HG03066 (cell line): ENCODE data around the gene IMPACT.

Experiments used
- ATAC-seq: cut with Tn5 transposase; IDR thresholded peaks from one replicate; pipeline ENCODE4 v1.9.1; 2021; ENCODE audit warnings: low read depth; ENCODE audit not compliant: unreplicated experiment

The IMPACT gene

DNA sequence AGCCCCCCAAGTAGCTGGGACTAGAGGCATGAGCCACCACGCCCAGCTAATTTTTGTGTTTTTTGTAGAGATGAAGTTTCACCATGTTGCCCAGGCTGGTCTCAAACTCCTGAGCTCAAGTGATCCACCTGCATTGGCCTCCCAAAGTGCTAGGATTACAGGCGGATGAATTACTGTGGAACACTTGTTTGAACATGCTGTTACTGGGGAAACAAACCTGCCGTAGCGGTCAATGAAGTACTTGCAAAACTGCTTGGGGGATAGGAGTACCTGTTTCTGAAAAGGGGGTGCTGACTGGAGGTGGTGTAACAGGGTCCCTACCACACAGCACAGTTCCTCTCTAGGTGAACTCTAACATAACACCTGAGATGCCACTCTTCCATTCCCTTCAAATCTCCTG, 5.9 kb upstream of the IMPACT start:
- no peak for ATAC-seq

DNA sequence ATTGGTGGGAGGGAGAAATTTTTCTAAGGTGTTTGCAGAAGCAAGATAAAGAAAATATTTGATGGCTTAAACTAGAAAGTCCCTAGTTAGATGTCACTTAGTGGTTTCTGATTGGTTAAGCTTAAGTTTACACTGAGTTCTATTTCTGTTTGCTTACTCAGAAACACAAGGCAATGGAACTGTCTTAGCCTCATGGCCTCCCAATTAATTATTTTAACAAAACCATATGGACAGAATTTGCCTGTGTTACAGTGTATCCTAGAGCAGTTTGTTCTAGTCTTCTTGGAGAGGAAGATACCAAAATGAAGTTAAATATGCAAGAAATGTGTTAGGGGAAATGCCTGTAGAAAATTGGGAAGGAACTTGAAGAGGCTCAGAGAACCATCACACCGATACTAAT, 4.6 kb upstream of the IMPACT start:
- no peak for ATAC-seq

DNA sequence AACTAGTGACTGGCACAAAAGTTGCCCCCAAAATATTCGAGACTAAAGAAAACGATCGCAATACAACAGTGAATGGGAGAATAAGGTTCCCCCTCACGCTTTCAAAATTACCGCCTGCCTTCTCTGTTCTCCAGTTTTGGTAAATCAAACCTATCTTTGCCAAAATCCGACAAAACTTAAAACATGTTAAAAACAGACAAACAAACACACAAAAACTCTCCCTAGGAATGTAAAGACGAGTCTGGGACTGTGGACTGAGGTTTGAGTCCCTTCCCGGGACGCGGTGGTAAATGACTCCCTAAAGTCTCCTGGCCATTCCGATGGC, 435 bp upstream of the IMPACT start:
- ATAC-seq: no peak

DNA sequence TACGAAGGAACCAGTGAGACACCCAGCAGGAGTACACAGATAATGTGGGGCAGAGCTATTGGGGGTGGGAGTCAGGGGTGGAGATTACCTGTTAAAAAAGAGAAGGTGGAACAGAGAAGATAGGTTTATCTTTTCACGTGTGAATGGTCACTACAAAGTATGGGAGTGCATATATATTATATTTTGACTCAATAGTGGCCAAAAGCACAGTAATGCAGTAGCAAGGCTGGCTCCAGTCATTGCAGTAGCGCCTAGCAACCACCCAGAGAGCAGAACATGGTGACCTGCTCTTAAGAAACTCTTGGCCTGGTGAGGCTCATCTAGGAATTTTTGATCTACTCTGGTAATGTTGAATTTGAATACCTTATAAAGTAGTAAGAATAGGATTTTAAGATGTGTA, 1.0 kb downstream of the IMPACT start:
- no peak for ATAC-seq

DNA sequence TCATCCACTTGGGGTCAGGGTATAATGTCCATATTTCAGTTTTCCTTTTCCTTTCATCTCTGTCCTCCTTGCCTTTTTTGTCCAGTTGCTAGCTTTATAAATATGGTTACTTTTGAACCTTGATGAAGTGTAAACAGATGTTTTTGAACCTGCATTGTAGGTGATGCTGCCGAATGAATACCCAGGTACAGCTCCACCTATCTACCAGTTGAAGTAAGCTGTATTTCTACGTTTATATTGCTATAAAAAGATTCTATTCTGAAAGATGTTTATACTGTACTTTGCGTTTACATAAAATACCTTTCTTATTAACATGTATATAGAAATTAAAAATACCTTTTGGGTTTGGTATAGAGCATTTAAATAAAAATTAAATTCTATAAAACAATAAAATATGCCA, 2.2 kb downstream of the IMPACT start:
- no peak for ATAC-seq

DNA sequence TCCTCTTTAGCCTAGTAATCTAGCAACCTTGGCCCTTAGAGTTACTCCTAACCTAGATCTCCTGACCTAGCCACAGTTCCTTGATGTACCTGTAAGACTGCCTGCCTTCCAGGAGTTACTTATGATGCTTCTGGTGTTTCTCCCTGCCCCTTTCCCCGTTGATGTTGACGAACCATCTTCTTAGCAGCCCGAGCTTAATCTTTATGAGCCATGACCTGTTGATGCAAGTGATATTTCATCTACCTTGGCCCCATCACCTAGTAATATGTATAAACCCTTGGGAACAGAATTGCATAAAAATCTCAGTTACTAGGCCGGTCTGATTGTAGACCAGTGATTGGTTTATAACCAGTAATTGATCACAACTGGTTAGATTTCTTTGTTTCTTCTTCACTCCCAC, 2.7 kb downstream of the IMPACT start:
- no peak for ATAC-seq

DNA sequence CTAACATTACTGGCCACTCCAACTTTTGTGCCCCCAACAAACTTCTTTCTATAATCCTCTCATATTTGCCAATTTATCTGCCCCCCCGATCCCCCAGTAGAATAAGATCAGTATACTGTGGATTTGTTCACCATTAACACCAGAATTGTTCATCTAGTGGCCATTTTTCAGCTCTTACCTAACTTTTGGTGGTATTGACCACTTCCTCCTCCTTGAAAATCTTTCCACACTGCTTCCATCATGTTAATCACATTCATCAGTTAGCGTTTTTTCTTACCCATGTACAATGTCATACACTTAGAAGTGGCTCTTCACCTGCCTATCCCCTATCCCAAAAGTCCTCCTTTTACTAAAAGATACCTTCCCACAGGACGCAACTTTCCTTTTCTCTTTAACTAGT, 6.1 kb downstream of the IMPACT start:
- ATAC-seq: no peak

DNA sequence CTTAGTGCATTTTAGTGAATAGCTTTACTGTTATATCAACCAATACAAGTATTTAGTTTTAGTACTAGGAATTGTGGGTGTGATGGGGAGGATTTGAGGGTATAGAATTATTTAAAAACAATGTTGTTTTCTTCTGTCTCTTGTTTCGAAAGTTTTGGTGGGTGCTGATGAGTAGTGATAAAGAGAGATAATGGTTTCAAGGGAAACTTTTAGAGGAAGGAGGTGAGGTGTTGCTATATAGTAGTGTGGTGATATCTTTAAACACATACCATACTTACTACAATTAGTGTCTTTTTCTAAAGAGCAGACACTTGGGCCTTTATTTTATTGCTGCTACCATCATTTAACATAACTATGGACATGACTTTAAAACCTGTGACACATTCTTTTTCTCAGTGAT, 10.5 kb downstream of the IMPACT start:
- ATAC-seq: no peak

DNA sequence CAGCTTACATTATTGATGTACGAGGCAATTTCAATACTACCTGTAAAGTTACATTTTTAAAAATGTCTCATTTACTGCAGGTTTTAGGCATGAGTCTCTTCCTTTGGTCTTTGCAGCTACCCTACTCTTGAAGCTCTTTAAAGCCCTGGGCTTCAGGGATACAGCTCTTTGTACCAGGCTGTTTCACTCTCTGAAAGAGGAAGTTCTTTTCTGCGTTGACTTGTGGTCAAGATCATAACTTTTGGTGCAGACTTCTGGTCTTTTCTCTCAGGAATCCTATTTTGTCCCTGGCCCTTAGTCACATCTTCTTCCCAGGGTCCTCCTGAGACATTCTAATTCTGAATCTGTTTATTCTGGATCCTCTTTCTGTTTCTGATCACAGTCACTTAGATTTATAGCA, 17.4 kb downstream of the IMPACT start:
- ATAC-seq: peak; percentile 82

DNA sequence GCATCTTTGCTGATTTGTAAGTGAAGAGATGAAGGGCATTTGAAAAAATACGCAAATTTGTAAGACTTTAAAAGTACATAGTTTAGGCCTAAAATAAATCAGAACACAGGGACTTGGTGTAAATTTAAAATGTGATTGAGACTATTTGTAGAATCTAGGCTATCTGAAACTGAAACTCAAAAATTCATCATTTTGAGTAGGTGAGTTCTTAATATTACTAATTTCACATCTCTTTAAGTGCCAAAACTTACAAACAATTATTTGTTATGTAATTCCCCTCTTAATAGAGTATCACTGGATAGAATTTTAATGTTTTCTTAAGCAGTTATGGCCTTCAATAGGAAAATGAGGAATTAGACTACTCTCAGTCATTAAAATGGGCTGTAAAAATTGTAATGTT, 20.0 kb downstream of the IMPACT start:
- peak; percentile 53 for ATAC-seq

DNA sequence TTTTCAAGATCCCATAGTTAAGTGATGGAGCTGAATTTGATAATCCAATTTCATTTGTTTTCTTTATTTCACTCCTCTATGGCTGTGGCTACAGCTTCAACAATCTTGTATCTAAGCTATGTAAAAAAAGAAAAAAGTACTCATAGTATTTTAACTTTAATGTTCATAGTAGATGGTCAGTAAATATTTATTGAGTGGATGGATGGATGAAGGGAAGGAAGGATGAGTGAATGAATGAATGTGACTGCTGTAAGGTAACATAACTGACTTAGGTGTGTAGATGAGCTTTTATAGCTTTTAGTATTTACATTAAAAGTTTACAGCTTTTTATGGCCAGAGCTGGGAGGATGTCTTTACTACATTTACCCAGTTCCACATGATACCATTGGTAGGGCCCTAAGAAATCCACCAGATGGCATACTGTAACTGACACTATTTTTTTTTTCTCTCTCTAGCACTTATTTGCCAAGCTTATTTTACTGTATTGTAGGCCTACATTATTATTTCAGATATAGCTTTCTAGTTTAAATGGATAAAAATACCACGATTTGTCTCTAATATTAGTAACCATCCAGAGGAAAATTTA, 20.6 kb downstream of the IMPACT start:
- ATAC-seq: no peak

DNA sequence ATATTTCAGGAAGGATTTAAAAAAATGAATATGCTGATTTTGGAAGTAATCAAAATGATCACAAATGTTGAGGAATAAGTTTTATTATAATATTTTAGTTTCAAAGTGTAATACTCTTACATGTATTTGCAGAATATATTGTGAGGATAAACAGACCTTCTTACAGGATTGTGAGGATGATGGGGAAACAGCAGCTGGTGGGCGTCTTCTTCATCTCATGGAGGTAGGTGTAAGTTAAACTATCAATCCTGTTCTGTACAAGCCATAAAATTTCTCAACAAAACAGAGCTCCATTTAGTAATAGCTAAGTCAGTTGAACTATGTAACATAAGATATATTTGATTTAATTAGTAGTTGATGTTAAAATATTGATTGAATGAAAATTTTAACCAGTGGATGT, 21.5 kb downstream of the IMPACT start:
- ATAC-seq: no peak

DNA sequence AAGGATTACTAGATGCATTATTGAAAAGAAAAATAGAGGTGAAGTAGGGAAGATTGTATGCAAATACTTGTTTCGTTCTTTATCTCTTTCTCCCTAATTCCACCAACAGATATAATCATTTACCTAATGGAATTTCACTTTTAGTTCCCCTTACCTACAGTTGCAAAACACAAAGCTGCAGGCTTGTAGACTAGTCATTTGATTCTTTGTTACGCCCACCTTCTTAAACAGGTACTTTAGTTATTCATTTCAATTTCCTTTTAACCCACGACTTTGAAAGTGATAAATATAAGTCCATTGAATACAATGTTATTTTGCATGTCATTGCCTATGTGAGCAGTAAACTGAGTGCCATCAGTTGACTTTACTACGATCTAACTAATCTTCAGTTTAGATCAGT, 30.1 kb downstream of the IMPACT start:
- ATAC-seq: peak; percentile 92

DNA sequence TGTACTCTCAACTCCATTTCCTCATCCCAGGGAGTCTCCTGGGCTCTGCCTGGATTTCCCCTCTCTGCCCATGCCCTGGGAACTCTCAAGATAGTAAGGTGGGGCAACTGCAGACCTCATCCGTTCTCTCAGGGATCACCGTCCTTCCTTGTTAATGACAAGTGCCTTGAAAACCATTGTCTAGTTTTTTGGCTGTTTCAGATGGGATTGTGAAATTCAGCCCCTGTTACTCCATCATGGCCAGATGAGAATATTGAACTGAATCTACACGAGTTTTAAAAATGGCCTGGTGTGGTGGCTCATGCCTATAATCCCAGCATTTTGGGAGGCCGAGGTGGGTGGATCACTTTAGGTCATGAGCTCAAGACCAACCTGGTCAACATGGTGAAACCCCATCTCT, 33.3 kb downstream of the IMPACT start:
- ATAC-seq: no peak

DNA sequence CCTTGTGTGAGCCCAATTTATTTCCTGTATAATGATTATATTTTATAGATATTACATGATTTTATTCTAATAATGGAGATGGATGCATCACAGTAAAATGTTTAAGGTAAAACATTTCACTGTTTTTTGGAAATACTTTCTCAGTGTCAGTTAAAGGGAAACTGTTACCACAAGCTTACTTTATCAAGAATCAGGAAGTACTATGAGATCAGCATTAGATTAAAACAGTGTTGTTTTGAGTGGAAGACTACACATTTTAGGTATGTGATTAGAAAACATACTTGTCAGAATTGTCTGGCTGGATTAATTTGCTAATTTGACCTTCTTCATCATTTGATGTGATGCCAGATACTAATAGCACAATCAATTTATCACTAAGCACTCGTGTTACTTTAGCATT, 33.9 kb downstream of the IMPACT start, which contains the start of gene HRH4:
HRH4 (plus strand) TSS at position 250 of the 400 bp plus-strand sequence; CDS start at position 342, 92 bp downstream.
- ATAC-seq: no peak

DNA sequence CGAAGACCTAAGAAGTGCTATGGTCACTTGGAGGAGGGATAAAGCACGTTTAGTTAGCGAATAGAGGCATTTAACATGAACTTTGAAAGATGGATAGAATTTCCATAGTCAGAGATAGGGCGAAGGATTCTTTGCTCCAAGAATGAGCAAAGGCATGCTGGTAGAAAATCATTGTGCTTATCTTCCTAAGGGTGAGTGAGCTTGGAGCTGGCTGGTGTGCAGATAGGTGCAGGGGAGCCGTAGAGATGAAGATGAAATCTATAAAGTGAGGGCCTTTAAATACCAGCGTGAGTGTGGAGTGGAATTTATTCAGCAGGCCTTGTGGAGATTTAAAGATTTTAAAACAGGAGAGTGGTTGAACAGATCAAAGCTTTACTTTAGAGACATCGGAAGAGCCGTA, 35.5 kb downstream of the IMPACT start:
- ATAC-seq: no peak

DNA sequence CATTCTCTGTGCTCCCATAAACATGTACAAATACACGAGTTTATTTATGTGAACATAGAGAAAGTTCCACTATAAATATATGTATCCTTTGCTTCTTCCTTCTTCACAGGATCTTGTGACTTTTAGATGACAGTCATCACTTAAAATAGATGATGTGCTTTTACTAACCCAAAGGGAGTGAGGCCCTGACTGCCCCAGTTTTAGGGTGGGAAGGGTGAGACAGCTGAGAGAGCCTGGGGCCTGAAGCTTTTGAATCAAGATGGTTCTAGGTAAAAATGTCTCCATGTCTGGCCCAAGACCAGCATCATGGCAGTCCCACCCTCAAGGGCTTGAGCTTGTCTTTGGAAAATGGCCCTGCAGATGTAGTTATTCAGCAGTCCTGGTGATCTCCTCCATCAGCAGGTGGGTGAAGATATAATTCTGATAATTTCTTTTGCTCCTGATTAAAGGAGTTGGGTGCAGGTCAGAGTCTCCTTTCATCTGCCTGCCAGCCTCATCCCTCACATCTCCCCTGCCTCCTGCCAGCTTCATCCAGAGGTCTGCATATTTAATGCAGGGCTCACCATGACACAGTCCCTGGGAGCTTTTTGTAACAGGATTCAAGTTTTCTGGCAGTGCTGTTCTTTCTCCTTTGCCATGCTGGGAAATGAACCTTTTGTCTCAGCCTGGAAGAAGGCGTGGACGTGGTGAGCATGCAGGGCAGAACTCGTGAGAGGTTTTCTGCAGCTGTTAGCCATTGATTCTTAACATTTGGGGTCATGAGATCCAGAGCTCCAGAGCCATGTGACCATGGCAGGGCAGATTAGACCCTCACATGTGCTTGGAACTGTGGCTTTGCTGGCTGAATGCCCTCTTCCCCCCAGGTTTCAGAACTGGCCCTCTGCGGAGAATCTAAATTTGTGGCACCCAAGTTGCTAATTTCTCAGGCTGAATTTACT, 36.6 kb downstream of the IMPACT start:
- no peak for ATAC-seq

DNA sequence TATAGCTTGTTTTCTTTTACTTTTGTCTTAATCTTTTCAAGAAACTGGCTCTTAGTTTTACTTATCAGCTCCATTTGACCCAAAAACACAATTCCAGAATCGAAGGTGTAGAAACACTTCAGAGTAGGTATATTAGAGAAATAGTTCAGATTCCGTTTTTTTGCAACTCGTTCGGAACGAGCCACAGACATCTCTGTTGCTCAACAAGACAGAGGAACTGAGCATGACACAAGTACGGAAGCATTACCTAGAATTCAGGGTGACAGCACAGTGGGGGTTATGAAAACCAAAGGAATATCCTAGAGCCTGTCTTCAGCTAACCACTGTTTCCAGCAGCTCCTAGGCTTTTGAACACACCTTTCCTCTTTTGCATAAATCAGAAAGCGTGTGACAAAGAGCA, 39.0 kb downstream of the IMPACT start:
- no peak for ATAC-seq

DNA sequence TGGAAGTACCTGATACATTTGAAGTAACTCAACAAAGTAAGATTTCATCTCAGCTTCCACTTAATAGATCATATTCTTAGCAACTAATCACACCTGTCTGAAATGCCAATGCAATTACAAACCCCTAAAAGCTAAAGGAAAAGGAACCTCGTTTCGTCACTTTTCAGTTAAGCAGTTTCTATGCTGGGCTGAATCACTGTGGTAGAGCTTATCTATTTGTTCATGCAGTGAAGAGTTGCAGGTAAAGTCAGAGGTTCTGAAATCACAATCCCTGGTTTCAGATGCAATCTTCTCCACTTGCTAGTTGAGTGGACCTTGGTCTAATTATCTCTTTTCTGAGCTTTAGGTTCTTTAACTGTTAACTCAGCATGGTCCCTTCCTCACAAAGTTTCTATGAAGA, 40.3 kb downstream of the IMPACT start:
- ATAC-seq: no peak

DNA sequence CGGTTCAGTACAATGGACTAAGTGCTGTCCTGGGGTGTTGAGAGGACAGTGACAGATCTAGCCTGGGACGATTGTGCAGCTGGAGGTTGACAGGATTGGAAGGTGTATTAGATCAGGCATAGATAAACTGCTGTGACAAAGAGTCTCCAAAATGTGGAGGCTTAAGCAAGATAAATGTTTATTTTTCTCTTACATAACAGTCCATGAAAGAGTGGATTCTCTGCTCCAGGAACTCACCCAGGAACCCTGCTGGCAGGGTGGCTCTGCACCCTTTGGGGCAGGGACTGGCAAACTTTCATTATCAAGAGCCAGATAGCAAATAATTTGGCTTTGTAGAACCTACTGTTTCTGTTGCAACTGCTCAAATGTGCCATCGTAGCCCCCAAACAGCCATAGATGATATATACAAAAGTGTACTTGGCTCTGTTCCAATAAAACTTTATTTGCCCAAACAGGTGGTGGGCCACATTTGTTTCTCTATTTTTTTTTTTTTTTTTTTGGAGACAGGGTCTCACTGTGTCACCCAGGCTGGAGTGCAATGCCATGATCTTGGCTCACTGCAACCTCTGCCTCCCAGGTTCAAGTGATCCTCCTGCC, 43.6 kb downstream of the IMPACT start:
- no peak for ATAC-seq

DNA sequence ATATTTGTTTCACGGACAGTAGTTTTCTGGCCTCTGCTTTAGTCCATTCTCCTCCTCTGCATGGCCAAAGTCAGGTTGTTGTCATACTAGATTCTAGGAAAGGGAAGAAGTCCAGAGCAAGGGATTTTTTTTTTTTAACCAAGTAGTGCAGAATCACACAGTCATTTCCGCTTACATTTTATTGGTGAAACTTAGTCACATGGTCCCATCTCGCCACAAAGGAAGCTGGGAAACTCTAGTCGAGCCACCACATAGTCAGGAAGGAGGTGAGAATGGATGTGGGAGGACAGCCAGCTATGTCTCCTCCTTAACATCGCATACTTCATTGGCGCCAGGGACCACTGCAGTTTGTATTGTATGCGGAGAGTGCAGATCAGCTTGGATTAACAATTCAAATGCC, 44.3 kb downstream of the IMPACT start:
- ATAC-seq: no peak

DNA sequence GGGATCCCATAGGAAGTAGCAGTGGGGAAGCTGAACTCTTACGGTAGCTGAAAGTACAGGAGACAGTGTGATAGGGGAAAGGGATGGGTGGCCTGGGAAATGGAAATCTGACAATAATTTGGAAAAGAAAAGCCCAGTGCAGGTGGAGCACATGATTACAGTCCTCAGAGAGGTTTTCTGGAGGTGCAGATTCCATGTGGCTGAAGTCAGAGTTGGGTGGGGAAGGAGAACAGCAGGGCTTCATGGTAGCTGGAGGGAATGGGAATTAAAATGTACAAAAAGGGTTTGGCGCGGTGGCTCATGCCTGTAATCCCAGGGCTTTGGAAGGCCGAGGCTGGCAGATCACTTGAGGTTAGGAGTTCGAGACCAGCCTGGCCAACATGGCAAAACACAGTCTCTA, 46.1 kb downstream of the IMPACT start:
- no peak for ATAC-seq
